Uterus (tissue), 2 donors: ENCODE measurements around the gene TMEM80.

Source experiments
- CTCF ChIP-seq, 4 experiments: fragments of 200-600 bp in 2 of 4; fragments of 450-650 bp in 2 of 4; sonication (generic) in 2 of 4; IDR thresholded peaks; one replicate each; pipeline ENCODE4 v1.5.1; 2016 to 2019; ENCODE audit warnings: antibody characterized with exemption in 4 of 4, mild to moderate bottlenecking in 2 of 4, moderate library complexity in 1 of 4
- POLR2A ChIP-seq, 2 donors: fragments of 450-650 bp; IDR thresholded peaks; one replicate each; pipeline ENCODE4 v1.6.1; 2016; ENCODE audit warnings: antibody characterized with exemption in 2 of 2, mild to moderate bottlenecking in 1 of 2, moderate library complexity in 1 of 2

- TF ChIP-seq POLR2A (IDR thresholded peaks at IDR 0.05) (no peak), CTCF (IDR thresholded peaks at IDR 0.05) (no peak)
These were observed 15.1 kb upstream of the TMEM80 start for GRCh38 chr11:680476-680875.
